Mesendoderm (in vitro differentiated cells): ENCODE data around the gene AP2S1.
"Not testable (repeated sequence)": the region's sequence is repeated elsewhere in the genome, so short reads cannot be mapped to it uniquely, and the experiment has no call there.

Experiments
- DNase-seq: peaks from one replicate; pipeline ENCODE4 v3.0.0; 2013
- H2AK5ac ChIP-seq: 2 replicates; pipeline ENCODE4 v1.6.1; 2013; ENCODE audit warnings: low read length, inconsistent platforms
- H2BK120ac ChIP-seq: 2 replicates; pipeline ENCODE4 v1.6.1; 2013; ENCODE audit warnings: low read depth, mild to moderate bottlenecking, low read length, moderate library complexity, mixed read lengths
- H2BK15ac ChIP-seq: replicated peaks from 2 replicates; pipeline ENCODE4 v1.6.1; 2013; ENCODE audit warnings: low read depth, mild to moderate bottlenecking, moderate library complexity
- H2BK5ac ChIP-seq: 2 replicates; pipeline ENCODE4 v1.6.1; 2013; ENCODE audit warnings: low read length, inconsistent platforms
- H3K18ac ChIP-seq: 2 replicates; pipeline ENCODE4 v1.6.1; 2013; ENCODE audit warnings: mild to moderate bottlenecking, low read length, mixed read lengths
- H3K23ac ChIP-seq: one replicate; pipeline ENCODE4 v1.6.1; 2013; ENCODE audit warnings: low read length
- H3K27ac ChIP-seq: 2 replicates; pipeline ENCODE4 v1.5.1; 2013; ENCODE audit warnings: low read depth, mild to moderate bottlenecking, inconsistent platforms, low read length, moderate library complexity
- H3K27me3 ChIP-seq: 2 replicates; pipeline ENCODE4 v1.6.1; 2013; ENCODE audit warnings: low read length, control low read depth, mild to moderate bottlenecking, inconsistent platforms; ENCODE audit not compliant: insufficient read depth, poor library complexity
- H3K36me3 ChIP-seq: 2 replicates; pipeline ENCODE4 v1.6.1; 2013; ENCODE audit warnings: low read length, inconsistent platforms; ENCODE audit not compliant: control insufficient read depth, insufficient read depth
- H3K4ac ChIP-seq: one replicate; pipeline ENCODE4 v1.6.1; 2013; ENCODE audit warnings: low read depth, mild to moderate bottlenecking, low read length, moderate library complexity
- H3K4me1 ChIP-seq: 2 replicates; pipeline ENCODE4 v1.6.1; 2013; ENCODE audit warnings: low read depth, low read length, inconsistent platforms; ENCODE audit not compliant: control insufficient read depth
- H3K4me2 ChIP-seq: 2 replicates; pipeline ENCODE4 v1.6.1; 2013; ENCODE audit warnings: low read length
- H3K4me3 ChIP-seq: 2 replicates; pipeline ENCODE4 v1.5.1; 2013; ENCODE audit warnings: mild to moderate bottlenecking, low read length
- H3K56ac ChIP-seq: one replicate; pipeline ENCODE4 v1.6.1; 2013; ENCODE audit warnings: low read length
- H3K79me1 ChIP-seq: 2 replicates; pipeline ENCODE4 v1.6.1; 2013; ENCODE audit warnings: low read length, inconsistent platforms
- H3K79me2 ChIP-seq: 2 replicates; pipeline ENCODE4 v1.6.1; 2013; ENCODE audit warnings: mild to moderate bottlenecking, low read length; ENCODE audit not compliant: control insufficient read depth, insufficient read depth
- H3K9ac ChIP-seq: 2 replicates; pipeline ENCODE4 v1.6.1; 2013; ENCODE audit warnings: low read length, inconsistent platforms
- H4K5ac ChIP-seq: one replicate; pipeline ENCODE4 v1.6.1; 2013; ENCODE audit warnings: low read length
- H4K8ac ChIP-seq: one replicate; pipeline ENCODE4 v1.6.1; 2013; ENCODE audit warnings: low read depth, mild to moderate bottlenecking, control low read depth, low read length, moderate library complexity
- WGBS: extraction: QIAGEN DNeasy Blood & Tissue Kit; methylation state at CpG from one replicate; pipeline ENCODE4 v1.1.7; 2013; ENCODE audit warnings: low lambda C conversion rate, missing lambda C conversion rate; ENCODE audit not compliant: insufficient coverage; ENCODE audit errors: extremely low coverage; 5-methylcytosine and 5-hydroxymethylcytosine counted together

Gene AP2S1

DNA sequence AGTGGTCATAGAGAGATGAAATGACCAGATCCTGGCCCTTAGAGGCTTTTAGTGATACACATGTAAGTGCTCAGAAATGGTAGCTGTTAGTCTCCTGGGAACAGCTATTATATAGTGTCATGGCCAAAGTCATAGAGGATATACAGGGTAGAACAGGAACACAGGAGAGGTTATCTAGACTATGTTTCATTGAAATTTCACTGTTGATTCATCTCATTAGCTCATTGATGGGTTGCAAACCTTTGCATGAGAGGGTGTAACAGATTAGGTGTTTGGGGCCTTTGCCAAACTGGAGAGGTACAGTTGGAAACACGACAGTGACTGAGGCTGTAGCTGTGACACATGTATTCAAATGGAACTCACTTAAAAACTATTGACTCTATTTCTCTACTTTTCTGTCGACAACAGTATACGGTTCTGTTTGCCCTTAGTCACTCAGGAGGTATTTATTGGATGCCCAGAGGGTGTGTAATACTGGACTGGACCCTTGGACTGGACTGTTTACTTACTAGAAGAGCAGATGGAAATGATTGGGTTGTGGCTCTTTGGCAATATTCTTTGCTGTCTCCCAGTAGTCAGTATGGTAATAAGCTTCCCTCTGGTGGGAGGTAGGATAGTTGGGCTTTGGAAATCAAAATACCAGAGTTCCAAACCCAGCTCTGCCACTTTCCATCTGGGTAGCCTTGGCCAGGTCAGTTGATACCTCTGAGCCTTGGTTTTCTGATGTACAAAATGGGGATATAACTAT, 40.0 kb upstream of the AP2S1 start:
- Histone ChIP-seq H3K18ac (no peak overlapping the region), H3K56ac (no peak overlapping the region), H3K27ac (no peak overlapping the region), H3K79me2 (peaks cover 19% of the 10 kb centered on the region), H4K8ac (no peak overlapping the region), H3K9ac (no peak overlapping the region), H3K4ac (no peak overlapping the region), H2BK15ac (no peak overlapping the region), H3K79me1 (peaks cover 14% of the 10 kb centered on the region), H3K4me2 (no peak overlapping the region), H3K23ac (no peak overlapping the region), H3K4me1 (no peaks in the 10 kb centered on the region), H2BK5ac (no peak overlapping the region), H3K36me3 (no peaks in the 10 kb centered on the region), H3K4me3 (no peak overlapping the region), H2AK5ac (no peak overlapping the region), H2BK120ac (no peak overlapping the region), H4K5ac (no peak overlapping the region), H3K27me3 (no peaks in the 10 kb centered on the region)
- no CpG with 5 or more reads among the region's 3 CpGs for WGBS
- no peak for DNase-seq

DNA sequence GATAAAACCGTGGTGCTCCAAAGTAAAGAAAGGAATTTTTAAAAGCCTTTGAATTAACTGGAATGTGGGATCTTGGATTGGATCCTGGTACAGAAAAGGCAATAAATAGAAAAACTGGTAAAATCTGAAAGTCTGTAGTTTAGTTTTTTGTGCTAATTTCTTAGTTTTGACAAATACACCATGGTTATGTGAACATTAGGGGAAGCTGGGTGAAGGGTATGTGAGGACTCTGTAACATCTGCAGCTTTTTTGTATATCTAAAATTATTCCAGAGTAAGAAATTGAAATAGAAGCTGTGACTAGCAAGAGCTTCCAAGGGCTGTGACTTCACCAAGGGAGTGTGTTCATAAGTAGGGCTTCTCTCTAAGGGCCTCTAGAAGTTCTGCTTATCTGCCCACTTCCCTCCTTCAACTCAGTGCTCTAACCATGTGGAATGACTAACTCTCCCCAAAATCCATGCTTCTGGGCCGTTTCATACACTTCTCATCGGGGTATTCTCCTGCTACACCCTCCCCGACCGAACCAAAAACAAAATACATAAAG, 36.7 kb upstream of the AP2S1 start:
- Histone ChIP-seq H3K18ac (no peak overlapping the region), H3K23ac (no peak overlapping the region), H3K4me3 (no peak overlapping the region), H3K79me1 (peaks cover 13% of the 10 kb centered on the region), H3K9ac (no peak overlapping the region), H3K79me2 (peaks cover 19% of the 10 kb centered on the region), H4K8ac (no peak overlapping the region), H2AK5ac (no peak overlapping the region), H2BK15ac (no peak overlapping the region), H2BK5ac (no peak overlapping the region), H2BK120ac (no peak overlapping the region), H4K5ac (no peak overlapping the region), H3K36me3 (no peaks in the 10 kb centered on the region), H3K27me3 (no peaks in the 10 kb centered on the region), H3K56ac (no peak overlapping the region), H3K27ac (no peak overlapping the region), H3K4me1 (no peaks in the 10 kb centered on the region), H3K4me2 (no peak overlapping the region), H3K4ac (no peak overlapping the region)
- WGBS, result 100% methylated on average over 4 of the region's 5 CpGs
- no peak for DNase-seq

DNA sequence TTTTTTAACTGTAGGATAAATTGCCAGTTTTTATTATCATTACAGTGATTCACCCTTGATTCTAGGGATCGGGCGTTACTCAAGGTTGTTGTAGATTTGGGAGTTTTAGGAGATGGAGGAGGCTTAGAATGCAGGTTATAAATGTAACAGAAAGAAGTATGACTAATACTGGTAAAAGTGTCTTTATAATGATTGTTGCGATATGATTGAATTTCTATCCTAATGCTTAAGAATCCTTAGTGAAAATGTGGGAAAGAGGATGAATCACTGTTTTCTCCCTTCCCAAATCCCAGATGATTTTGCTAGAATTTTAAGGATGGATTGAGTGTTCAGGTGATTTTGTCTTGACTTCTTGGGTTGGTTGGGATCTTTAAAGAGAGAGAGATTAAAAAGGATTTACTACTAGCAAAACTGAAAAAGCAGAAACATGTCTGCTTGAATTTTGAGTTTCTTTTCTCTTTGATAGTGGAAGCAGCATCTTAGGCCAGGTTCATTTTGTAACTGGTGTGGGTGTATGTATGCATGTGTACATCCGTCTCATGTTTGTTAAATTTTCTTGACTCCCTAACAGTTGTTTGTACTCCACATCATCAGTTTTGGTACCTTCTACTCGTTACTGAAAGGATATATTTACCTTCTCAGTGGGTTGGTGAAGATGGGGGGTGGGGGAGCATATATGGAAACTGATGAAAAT, 36.0 kb upstream of the AP2S1 start:
- Histone ChIP-seq H3K4me1 (no peaks in the 10 kb centered on the region), H4K8ac (no peak overlapping the region), H2BK15ac (no peak overlapping the region), H3K4me2 (no peak overlapping the region), H3K79me1 (peaks cover 11% of the 10 kb centered on the region), H3K23ac (no peak overlapping the region), H3K4ac (no peak overlapping the region), H3K18ac (no peak overlapping the region), H2AK5ac (no peak overlapping the region), H3K4me3 (no peak overlapping the region), H4K5ac (no peak overlapping the region), H2BK120ac (no peak overlapping the region), H3K79me2 (peaks cover 19% of the 10 kb centered on the region), H3K9ac (no peak overlapping the region), H3K27me3 (no peaks in the 10 kb centered on the region), H3K56ac (no peak overlapping the region), H3K36me3 (no peaks in the 10 kb centered on the region), H2BK5ac (no peak overlapping the region), H3K27ac (no peak overlapping the region)
- 100% methylated on average over 1 of the region's 5 CpGs for WGBS
- DNase-seq, result no peak

DNA sequence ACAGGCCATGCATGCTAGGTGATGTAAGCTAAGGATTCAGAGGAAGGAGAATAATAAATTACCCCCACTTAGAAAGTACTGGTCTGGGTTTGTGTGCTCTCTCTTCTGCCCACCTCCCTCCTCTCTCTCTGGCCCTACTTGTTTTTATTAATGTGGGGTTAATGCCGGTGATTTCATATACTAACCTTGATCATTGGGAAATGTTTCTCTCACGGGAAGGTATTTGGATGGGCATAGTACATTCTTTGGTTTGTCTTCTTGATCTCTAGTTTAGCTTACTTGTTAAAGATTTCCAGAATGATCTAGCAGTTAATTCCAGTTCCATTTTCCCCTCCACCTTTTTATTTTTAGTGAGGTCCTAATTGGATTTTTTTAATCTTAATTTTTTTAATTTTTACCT, 34.8 kb upstream of the AP2S1 start:
- no peak overlapping the region for H2BK5ac ChIP-seq
- no peak overlapping the region for H2BK15ac ChIP-seq
- H3K56ac ChIP-seq, result no peak overlapping the region
- H3K4me1 ChIP-seq, result no peaks in the 10 kb centered on the region
- no peak overlapping the region for H3K27ac ChIP-seq
- peaks cover 14% of the 10 kb centered on the region for H3K79me2 ChIP-seq
- H3K79me1 ChIP-seq, result peaks cover 10% of the 10 kb centered on the region
- no peak overlapping the region for H4K8ac ChIP-seq
- no peak overlapping the region for H3K18ac ChIP-seq
- no peak overlapping the region for H4K5ac ChIP-seq
- no peaks in the 10 kb centered on the region for H3K36me3 ChIP-seq
- H3K4me3 ChIP-seq, result no peak overlapping the region
- no peak overlapping the region for H3K9ac ChIP-seq
- no peaks in the 10 kb centered on the region for H3K27me3 ChIP-seq
- no peak for DNase-seq
- H3K23ac ChIP-seq, result no peak overlapping the region
- H3K4ac ChIP-seq, result no peak overlapping the region
- H2AK5ac ChIP-seq, result no peak overlapping the region
- H2BK120ac ChIP-seq, result no peak overlapping the region
- no CpG with 5 or more reads among the region's 2 CpGs for WGBS
- H3K4me2 ChIP-seq, result no peak overlapping the region

DNA sequence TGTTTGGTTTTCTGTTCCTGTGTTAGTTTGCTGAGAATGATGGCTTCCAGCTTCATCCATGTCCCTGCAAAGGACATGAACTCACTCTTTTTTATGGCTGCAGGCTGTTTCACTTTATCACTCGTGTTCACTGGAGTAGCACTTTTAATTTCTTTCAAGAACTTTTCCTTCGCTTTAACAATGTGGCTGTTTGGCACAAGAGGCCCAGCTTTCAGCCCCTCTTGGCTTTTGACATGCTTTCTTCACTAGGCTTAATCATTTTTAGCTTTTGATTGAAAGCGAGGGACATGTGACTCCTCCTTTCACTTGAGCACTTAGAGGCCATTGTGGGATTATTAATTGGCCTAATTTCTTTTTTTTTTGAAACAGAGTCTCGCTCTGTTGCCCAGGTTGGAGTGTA, 32.1 kb upstream of the AP2S1 start:
- H3K4ac ChIP-seq, H2BK15ac ChIP-seq, H3K9ac ChIP-seq, H3K23ac ChIP-seq, H3K4me3 ChIP-seq, H2BK5ac ChIP-seq, H4K5ac ChIP-seq, H3K36me3 ChIP-seq, H3K18ac ChIP-seq, H3K4me1 ChIP-seq, H2AK5ac ChIP-seq, H4K8ac ChIP-seq, H3K27ac ChIP-seq, H3K56ac ChIP-seq, H3K27me3 ChIP-seq, DNase-seq, H2BK120ac ChIP-seq, H3K4me2 ChIP-seq: not testable (repeated sequence)
- Histone ChIP-seq H3K79me2 (peaks cover 13% of the 10 kb centered on the region), H3K79me1 (peaks cover 12% of the 10 kb centered on the region)
- WGBS, result no CpG with 5 or more reads among the region's 4 CpGs
